SH-SY5Y (cell line): ENCODE measurements around the gene COG6.

ENCODE experiments used
- GATA2 ChIP-seq: IDR thresholded peaks from 2 replicates; pipeline ENCODE4 v1.6.1; 2011; ENCODE audit warnings: mild to moderate bottlenecking, low read depth, low read length
- GATA3 ChIP-seq: IDR thresholded peaks from 2 replicates; pipeline ENCODE4 v1.6.1; 2011; ENCODE audit warnings: low read depth, mild to moderate bottlenecking, low read length, moderate library complexity

- TF ChIP-seq GATA2, result no peak
- TF ChIP-seq GATA3, result no peak
Observed at GRCh38 chr13:39770221-39771090, 115.0 kb downstream of the COG6 start.
